Measurements from ENCODE around the gene CLASP1. TPM values are rescaled to one million over a fixed set of nuclear protein-coding genes. Genes with fewer than 3 reads are reported as not detected.

The CLASP1 gene
- total and polyA plus RNA-seq, 2 of the 8 experiments (the other 6 are each of a cell fraction or from before 2014, with no cell fraction given), result 7.3 to 53.9 TPM

DNA sequence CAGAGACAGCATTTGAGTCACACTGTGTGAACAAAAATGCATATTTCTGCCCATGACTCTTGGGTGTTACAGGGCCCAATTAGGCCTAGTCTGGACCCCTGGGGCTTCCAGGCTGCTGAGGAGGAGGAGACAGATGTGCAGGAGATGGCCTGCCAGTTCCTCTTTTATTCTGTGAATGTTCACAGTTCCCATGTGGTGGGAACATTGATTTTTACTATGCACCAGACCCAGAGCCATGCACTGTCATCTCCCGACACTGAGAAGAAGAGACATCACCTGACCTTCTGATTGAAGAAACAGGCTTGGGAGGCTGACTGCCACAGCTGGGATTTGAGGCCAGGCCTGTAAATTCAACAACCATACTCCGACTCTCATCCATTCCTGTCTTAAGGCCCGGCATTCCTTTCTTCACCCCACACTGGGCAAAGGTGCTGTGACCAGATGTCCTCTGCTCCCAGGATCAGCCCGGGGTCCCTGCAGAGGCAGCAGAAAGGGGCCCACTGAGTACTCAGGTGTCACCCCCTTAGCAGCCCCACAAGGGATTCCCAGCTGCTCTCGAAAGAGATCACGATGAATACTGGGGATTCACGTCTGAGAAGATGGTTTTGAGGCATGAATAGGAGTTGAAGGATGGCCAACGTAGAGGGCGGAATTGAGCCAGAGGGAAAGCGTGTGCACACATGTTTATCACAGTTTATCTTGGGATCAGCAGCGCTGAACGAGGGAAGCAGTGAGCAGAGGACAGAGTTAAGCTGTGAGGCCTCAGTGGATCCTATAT lies 360.6 kb downstream of the CLASP1 start:
- TF ChIP-seq HDAC6 (IDR thresholded peaks at IDR 0.05; ENCODE audit: low read depth, low read length) (no peak), YY1 (IDR thresholded peaks at IDR 0.05; ENCODE audit: low read depth, low read length) (no peak), KDM1A (IDR thresholded peaks at IDR 0.05; ENCODE audit: borderline replicate concordance, low read length) (no peak), EZH2 (IDR thresholded peaks at IDR 0.05; ENCODE audit: low read depth, low read length, severe bottlenecking) (no peak), POU5F1 (IDR thresholded peaks at IDR 0.05; ENCODE audit: low read depth, low read length) (no peak), SRF (IDR thresholded peaks at IDR 0.05; ENCODE audit: low read depth, low read length) (no peak), SIRT6 (IDR thresholded peaks at IDR 0.05; ENCODE audit: low read length) (no peak), JUN (IDR thresholded peaks at IDR 0.05; ENCODE audit: low read depth, low read length) (no peak), RNF2 (IDR thresholded peaks at IDR 0.05; ENCODE audit: borderline replicate concordance, low read depth, low read length, missing control alignments, poor library complexity, severe bottlenecking) (no peak), POLR2A (IDR thresholded peaks at IDR 0.05; ENCODE audit: control extremely low read depth in 1 of 2, low read depth in 2 of 2, low read length in 2 of 2) (no peak)
- TF ChIP-seq, protein P1, sequence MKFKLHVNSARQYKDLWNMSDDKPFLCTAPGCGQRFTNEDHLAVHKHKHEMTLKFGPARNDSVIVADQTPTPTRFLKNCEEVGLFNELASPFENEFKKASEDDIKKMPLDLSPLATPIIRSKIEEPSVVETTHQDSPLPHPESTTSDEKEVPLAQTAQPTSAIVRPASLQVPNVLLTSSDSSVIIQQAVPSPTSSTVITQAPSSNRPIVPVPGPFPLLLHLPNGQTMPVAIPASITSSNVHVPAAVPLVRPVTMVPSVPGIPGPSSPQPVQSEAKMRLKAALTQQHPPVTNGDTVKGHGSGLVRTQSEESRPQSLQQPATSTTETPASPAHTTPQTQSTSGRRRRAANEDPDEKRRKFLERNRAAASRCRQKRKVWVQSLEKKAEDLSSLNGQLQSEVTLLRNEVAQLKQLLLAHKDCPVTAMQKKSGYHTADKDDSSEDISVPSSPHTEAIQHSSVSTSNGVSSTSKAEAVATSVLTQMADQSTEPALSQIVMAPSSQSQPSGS (IDR thresholded peaks at IDR 0.05; ENCODE audit: low read length), result no peak
- no peak overlapping the region for H4K91ac ChIP-seq (replicated peaks; ENCODE audit: insufficient read length, low read length)
- H2BK20ac ChIP-seq (ENCODE audit: low read length), result no peak overlapping the region
- no peak overlapping the region for H2AK5ac ChIP-seq (ENCODE audit: low read depth, low read length)
- no peak overlapping the region for H3K4me2 ChIP-seq (ENCODE audit: insufficient read depth in 1 of 2, low read depth in 2 of 2, low read length in 2 of 2)
- H3K27me3 ChIP-seq (replicated peaks in 1 of 4; ENCODE audit: control insufficient read depth in 3 of 4, extremely low read depth in 1 of 4, insufficient read depth in 3 of 4, low read length in 3 of 4), result peaks cover 4 to 24% (median 19%) of the 10 kb centered on the region in 4 experiments; a peak in 6 of 7 replicates
- no peak overlapping the region for H4K5ac ChIP-seq (ENCODE audit: insufficient read length, low read depth, low read length)
- no peak overlapping the region for H3K4me3 ChIP-seq (ENCODE audit: extremely low read depth in 1 of 4, insufficient read depth in 2 of 4, low read depth in 3 of 4, low read length in 4 of 4)
- H3K36me3 ChIP-seq (ENCODE audit: control insufficient read depth in 2 of 4, insufficient read depth in 4 of 4, low read length in 3 of 4), result no peaks in the 10 kb centered on the region
- peaks cover 11% of the 10 kb centered on the region; the same call in 1 of the 2 replicates for H3K23me2 ChIP-seq (ENCODE audit: low read depth, low read length)
- no peak overlapping the region for H3K56ac ChIP-seq (replicated peaks; ENCODE audit: insufficient read length, low read depth, low read length)
- DNase-seq (ENCODE audit: low read depth in 1 of 2, low spot score in 2 of 2) (no peak), FAIRE-seq (no peak)
- H3K9ac ChIP-seq (replicated peaks in 1 of 4; ENCODE audit: extremely low read depth in 1 of 4, low read depth in 3 of 4, low read length in 3 of 4), result no peak overlapping the region
- no peak overlapping the region for H3K14ac ChIP-seq (ENCODE audit: insufficient read length)
- H4K20me1 ChIP-seq (replicated peaks in 1 of 2; ENCODE audit: control insufficient read depth in 1 of 2, insufficient read depth in 2 of 2, low read length in 2 of 2), result no peaks in the 10 kb centered on the region
- ChIA-PET POLR2A (ENCODE audit: partially characterized antibody) (interaction anchor here (1.0 kb wide), 1 partner anchor 154 kb away, joined by 5 read pairs; no protein-coding TSS in a partner anchor), CTCF (ENCODE audit: partially characterized antibody) (interaction anchor here (0.9 to 5.1 kb wide), 6 partner anchors 9 to 196 kb away, joined by 3 to 34 read pairs (median 6); no protein-coding TSS in a partner anchor)
- no peak overlapping the region for H2BK120ac ChIP-seq (replicated peaks; ENCODE audit: low read depth, low read length)
- H2BK12ac ChIP-seq (ENCODE audit: low read depth, low read length), result no peak overlapping the region
- H3K9me3 ChIP-seq (ENCODE audit: insufficient read depth in 2 of 2, low read depth in 1 of 2, low read length in 1 of 2), result no peaks in the 10 kb centered on the region
- H2BK5ac ChIP-seq (ENCODE audit: low read depth, low read length), result no peak overlapping the region
- no peak overlapping the region for H3K18ac ChIP-seq (ENCODE audit: extremely low read depth, low read length)
- H3K27ac ChIP-seq (ENCODE audit: low read depth, low read length), result no peak overlapping the region
- no peak overlapping the region for H2BK15ac ChIP-seq (ENCODE audit: low read length)
- H3K79me2 ChIP-seq (ENCODE audit: control insufficient read depth in 1 of 2, insufficient read depth in 2 of 2, low read length in 2 of 2), result no peaks in the 10 kb centered on the region
- no peaks in the 10 kb centered on the region; the same call in 1 of the 2 replicates for H3K79me1 ChIP-seq (ENCODE audit: low read depth, low read length)
- no peak overlapping the region for H4K8ac ChIP-seq (ENCODE audit: extremely low read depth, insufficient read depth, low read length)
- no peak overlapping the region for H3K4ac ChIP-seq (replicated peaks; ENCODE audit: insufficient read length, low read depth, low read length)
- H3K23ac ChIP-seq (ENCODE audit: insufficient read length), result no peak overlapping the region
- H3K4me1 ChIP-seq (replicated peaks in 1 of 4; ENCODE audit: control insufficient read depth in 3 of 4, insufficient read depth in 4 of 4, low read length in 3 of 4), result peaks cover 0 to 3% (median 0%) of the 10 kb centered on the region in 4 experiments; a peak in 1 of 7 replicates
- no peak overlapping the region for H2AFZ ChIP-seq (ENCODE audit: low read length)
- WGBS, 2 experiments (ENCODE audit: extremely low coverage in 1 of 2, insufficient coverage in 1 of 2, insufficient read length in 1 of 2, insufficient replicate concordance in 2 of 2, low coverage in 1 of 2, low lambda C conversion rate in 2 of 2, missing lambda C conversion rate in 1 of 2), result 87% methylated on average over 12 of the region's 12 CpGs; no CpG with 5 or more reads in 1 of the 2 experiments

Measured in H1 (cell line).